GM18526 (cell line): ENCODE measurements around the gene MET.

Source experiments
- POLR2A ChIP-seq: IDR thresholded peaks from 3 replicates; pipeline ENCODE4 v1.6.1; 2011; ENCODE audit not compliant: insufficient read length; ENCODE audit errors: extremely low read depth

Gene MET

GRCh38 chr7:116730097-116731022 is 58.4 kb downstream of the MET start:
- no peak for TF ChIP-seq POLR2A

- TF ChIP-seq POLR2A, result no peak
Measured at GRCh38 chr7:116731023-116731395, 59.0 kb downstream of the MET start.

- TF ChIP-seq POLR2A, result no peak
Measured at GRCh38 chr7:116731445-116732335, 59.7 kb downstream of the MET start.

- no peak for TF ChIP-seq POLR2A
Measured at GRCh38 chr7:116732788-116733694, 61.0 kb downstream of the MET start.

- TF ChIP-seq POLR2A, result no peak
Measured at GRCh38 chr7:116733924-116734580, 62.1 kb downstream of the MET start.

- TF ChIP-seq POLR2A, result no peak
Measured at GRCh38 chr7:116734710-116735109, 62.7 kb downstream of the MET start.

- no peak for TF ChIP-seq POLR2A
Measured at GRCh38 chr7:116736927-116737715, 65.1 kb downstream of the MET start.

GRCh38 chr7:116738378-116738777 is 66.4 kb downstream of the MET start:
- no peak for TF ChIP-seq POLR2A

GRCh38 chr7:116739307-116739706 is 67.3 kb downstream of the MET start:
- no peak for TF ChIP-seq POLR2A

GRCh38 chr7:116740231-116740630 is 68.2 kb downstream of the MET start:
- no peak for TF ChIP-seq POLR2A

- TF ChIP-seq POLR2A, result no peak
Measured at GRCh38 chr7:116740755-116741462, 68.9 kb downstream of the MET start.

GRCh38 chr7:116741625-116742316 is 69.8 kb downstream of the MET start:
- TF ChIP-seq POLR2A, result no peak
